ENCODE data around the gene FASLG.

Gene FASLG

DNA sequence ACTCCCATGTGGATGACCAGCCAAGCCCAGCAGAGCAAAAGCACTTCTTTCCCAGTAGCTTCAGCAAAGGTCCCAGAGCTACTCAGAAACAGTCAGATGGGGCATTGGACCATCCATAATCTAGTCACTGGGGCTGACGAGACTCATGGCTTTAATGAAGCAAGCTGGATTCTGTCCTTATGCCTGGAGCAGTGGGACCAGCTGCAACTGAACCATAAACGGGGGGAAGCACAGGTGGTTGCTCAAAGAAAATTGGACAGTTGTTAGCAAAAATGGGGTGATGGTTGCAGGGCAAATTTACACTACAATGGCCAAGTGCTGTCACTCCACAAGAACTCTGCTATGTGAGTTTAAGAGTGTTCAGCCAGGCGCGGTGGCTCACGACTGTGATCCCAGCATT lies 17.4 kb upstream of the FASLG start:
- POLR2A ChIA-PET = no interaction called here
- no peak for TF ChIP-seq CTCF (IDR thresholded peaks at IDR 0.05; ENCODE audit: control extremely low read depth, extremely low read depth, low read depth, missing control alignments)
- CTCF ChIA-PET = interaction anchor here (0.9 to 1.5 kb wide), 3 partner anchors 8 to 101 kb away, joined by 3 to 4 read pairs (median 3); no protein-coding TSS in a partner anchor
- DNase-seq (ENCODE audit: extremely low spot score) = no peak

GRCh38 chr1:172642970-172643369 lies 15.9 kb upstream of the FASLG start:
- no peak for TF ChIP-seq CTCF (IDR thresholded peaks at IDR 0.05; ENCODE audit: control extremely low read depth, extremely low read depth, low read depth, missing control alignments)
- ChIA-PET CTCF (interaction anchor here (1.2 kb wide), 1 partner anchor 12 kb away, joined by 3 read pairs; no protein-coding TSS in a partner anchor), POLR2A (no interaction called here)
- no peak for DNase-seq (ENCODE audit: extremely low spot score)

DNA sequence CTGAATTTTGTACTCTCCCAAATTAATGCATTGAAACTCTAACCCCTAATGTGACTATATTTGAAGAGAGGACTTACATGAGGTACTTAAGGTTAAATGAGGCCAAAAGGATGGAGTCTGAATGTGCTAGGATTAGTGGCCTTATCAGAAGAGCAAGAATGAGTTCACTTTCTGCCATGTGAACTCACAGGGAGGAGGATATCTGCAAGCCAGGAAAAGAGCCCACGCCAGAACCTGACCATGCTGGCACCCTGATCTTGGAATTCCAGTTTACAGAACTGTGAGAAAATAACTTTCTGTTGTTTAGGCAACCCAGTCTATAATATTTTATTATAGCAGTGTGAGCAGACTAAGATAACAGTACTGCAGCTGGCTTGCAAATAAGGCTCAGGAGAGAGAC lies 12.2 kb upstream of the FASLG start:
- no peak for TF ChIP-seq CTCF (IDR thresholded peaks at IDR 0.05; ENCODE audit: control extremely low read depth, extremely low read depth, low read depth, missing control alignments)
- POLR2A ChIA-PET = no interaction called here
- no peak for DNase-seq (ENCODE audit: extremely low spot score)
- CTCF ChIA-PET = no interaction called here

DNA sequence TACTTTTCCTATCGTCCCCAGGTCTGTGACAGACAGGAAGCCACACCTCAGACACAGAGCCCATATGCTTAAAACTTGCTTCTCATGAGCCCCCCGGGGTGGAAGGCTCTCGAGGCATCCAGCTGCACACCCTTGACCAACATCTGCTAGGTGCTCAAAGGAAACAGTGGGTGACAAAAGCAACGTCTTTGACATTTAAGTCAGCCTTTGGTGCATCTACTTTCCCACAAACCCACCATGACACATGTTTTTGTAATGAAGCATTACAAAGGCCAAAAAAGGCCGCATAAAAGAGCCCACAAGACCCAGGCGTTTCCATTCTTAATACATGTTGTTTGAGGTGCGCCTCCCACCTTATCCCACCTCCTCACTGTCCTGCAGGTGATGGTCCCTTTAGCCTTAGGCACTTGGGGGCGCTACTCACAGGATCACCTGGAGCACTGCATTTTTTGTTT lies 11.8 kb upstream of the FASLG start:
- no peak for DNase-seq (ENCODE audit: extremely low spot score)
- ChIA-PET POLR2A (no interaction called here), CTCF (no interaction called here)
- TF ChIP-seq CTCF (IDR thresholded peaks at IDR 0.05; ENCODE audit: control extremely low read depth, extremely low read depth, low read depth, missing control alignments) = no peak

GRCh38 chr1:172647987-172648386 lies 10.9 kb upstream of the FASLG start:
- no peak for TF ChIP-seq CTCF (IDR thresholded peaks at IDR 0.05; ENCODE audit: control extremely low read depth, extremely low read depth, low read depth, missing control alignments)
- DNase-seq (ENCODE audit: extremely low spot score) = no peak
- ChIA-PET CTCF (no interaction called here), POLR2A (no interaction called here)

GRCh38 chr1:172650474-172651193 lies 8.3 kb upstream of the FASLG start:
- TF ChIP-seq CTCF (IDR thresholded peaks at IDR 0.05; ENCODE audit: control extremely low read depth, extremely low read depth, low read depth, missing control alignments) = no peak
- no peak for DNase-seq (ENCODE audit: extremely low spot score)
- CTCF ChIA-PET = interaction anchor here (1.4 to 1.7 kb wide), 2 partner anchors 12 to 15 kb away, joined by 3 read pairs; no protein-coding TSS in a partner anchor
- POLR2A ChIA-PET = no interaction called here

All from GM10248 (cell line).